Breast epithelium (tissue), 3 donors: ENCODE results near the gene SLC4A4.

Experiments
- CTCF ChIP-seq, 3 donors: fragments of 450-650 bp; IDR thresholded peaks; one replicate each; pipeline ENCODE4 v1.5.1; 2016 to 2017; ENCODE audit warnings: antibody characterized with exemption in 3 of 3, mild to moderate bottlenecking in 3 of 3, moderate library complexity in 3 of 3
- POLR2A ChIP-seq: fragments of 450-650 bp; IDR thresholded peaks from one replicate; pipeline ENCODE4 v1.6.1; 2016; ENCODE audit warnings: antibody characterized with exemption, mild to moderate bottlenecking, moderate library complexity
- POLR2AphosphoS5 ChIP-seq, 3 donors: sonication (generic); formaldehyde crosslinking; IDR thresholded peaks; one replicate each; pipeline ENCODE4 v1.6.1; 2017; ENCODE audit warnings: antibody characterized with exemption in 3 of 3

DNA sequence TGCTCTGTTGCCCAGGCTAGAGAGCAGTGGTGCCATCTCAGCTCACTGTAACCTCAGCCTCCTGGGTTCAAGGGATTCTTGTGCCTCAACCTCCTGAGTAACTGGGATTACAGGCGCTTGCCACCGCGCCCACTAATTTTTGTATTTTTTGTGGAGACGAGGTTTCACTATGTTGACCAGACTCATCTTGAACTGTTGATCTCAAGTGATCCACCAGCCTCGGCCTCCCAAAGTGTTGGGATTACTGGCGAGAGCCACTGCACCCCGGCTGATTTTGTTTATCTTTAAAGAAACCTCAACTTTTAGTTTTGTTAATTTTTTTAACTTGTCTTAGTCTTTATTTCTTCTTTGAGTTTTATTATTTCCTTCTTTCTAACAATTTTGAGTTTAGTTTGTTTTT is 163.2 kb downstream of the SLC4A4 start:
- TF ChIP-seq CTCF (IDR thresholded peaks at IDR 0.05) (no peak), POLR2A (no peak), POLR2AphosphoS5 (IDR thresholded peaks at IDR 0.05) (no peak)
